Medulla oblongata (tissue), 1 donor: ENCODE data around the gene TLR9.
"Not testable (repeated sequence)": the region's sequence is repeated elsewhere in the genome, so short reads cannot be mapped to it uniquely, and the experiment has no call there.

ENCODE experiments used
- DNase-seq: peaks from one replicate; pipeline ENCODE4 v3.0.0-alpha.2; 2015; ENCODE audit errors: extremely low spot score

Gene TLR9, protein sequence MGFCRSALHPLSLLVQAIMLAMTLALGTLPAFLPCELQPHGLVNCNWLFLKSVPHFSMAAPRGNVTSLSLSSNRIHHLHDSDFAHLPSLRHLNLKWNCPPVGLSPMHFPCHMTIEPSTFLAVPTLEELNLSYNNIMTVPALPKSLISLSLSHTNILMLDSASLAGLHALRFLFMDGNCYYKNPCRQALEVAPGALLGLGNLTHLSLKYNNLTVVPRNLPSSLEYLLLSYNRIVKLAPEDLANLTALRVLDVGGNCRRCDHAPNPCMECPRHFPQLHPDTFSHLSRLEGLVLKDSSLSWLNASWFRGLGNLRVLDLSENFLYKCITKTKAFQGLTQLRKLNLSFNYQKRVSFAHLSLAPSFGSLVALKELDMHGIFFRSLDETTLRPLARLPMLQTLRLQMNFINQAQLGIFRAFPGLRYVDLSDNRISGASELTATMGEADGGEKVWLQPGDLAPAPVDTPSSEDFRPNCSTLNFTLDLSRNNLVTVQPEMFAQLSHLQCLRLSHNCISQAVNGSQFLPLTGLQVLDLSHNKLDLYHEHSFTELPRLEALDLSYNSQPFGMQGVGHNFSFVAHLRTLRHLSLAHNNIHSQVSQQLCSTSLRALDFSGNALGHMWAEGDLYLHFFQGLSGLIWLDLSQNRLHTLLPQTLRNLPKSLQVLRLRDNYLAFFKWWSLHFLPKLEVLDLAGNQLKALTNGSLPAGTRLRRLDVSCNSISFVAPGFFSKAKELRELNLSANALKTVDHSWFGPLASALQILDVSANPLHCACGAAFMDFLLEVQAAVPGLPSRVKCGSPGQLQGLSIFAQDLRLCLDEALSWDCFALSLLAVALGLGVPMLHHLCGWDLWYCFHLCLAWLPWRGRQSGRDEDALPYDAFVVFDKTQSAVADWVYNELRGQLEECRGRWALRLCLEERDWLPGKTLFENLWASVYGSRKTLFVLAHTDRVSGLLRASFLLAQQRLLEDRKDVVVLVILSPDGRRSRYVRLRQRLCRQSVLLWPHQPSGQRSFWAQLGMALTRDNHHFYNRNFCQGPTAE

DNA sequence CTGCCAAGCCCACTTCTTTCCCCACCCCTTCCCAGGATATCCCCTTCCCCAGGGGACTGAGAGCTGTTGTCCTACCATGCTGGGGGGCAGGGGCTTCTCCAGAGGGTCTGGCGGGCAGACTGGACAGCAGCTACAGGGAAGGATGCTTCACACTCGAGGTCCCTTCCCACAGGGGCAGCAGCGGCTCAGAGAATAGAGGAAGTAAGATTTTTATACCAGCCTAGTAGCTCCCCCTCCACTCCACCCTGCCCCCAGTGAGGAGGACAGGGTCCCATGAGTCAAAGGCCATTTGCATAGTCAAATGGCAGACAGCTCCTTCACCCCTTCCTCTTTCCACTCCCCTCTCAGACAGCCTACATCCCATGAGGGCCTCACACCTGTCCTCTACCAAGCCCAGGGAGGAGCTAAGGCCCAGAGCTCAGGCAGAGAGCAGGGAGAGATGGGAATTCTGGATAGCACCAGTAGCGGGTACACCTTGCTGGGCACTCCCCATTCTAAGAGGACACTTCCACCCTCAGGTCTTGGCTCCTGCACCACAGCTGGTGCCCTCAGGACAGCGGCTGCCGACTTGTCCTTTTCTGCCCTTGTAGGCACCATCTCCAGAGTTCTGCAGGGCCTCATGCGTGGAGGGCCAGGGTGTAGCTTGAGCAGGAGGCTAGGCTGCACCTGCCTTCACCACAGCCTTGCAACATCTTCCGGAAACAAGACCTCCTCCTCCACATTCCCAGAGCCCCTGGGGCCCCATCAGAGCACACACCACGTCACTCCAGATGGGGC is at the start of gene TLR9:
Gene TLR9, minus strand, starts transcription at position 194 of the 777 bp plus-strand sequence. Its CDS starts 116 bp downstream, at position 78.
- DNase-seq: no peak

DNA sequence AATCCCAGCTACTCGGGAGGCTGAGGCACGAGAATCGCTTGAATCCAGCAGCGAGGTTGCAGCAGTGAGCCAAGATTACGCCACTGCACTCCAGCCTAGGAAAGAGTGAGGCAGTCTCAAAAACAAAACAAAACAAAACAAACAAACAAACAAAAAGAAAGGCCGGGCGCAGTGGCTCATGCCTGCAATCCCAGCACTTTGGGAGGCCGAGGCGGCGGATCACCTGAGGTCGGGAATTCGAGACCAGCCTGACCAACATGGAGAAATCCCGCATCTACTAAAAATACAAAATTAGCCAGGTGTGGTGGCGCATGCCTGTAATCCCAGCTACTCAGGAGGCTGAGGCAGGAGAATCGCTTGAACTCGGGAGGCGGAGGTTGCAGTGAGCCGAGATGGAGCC is 49.3 kb upstream of the TLR9 start:
- DNase-seq: not testable (repeated sequence)

DNA sequence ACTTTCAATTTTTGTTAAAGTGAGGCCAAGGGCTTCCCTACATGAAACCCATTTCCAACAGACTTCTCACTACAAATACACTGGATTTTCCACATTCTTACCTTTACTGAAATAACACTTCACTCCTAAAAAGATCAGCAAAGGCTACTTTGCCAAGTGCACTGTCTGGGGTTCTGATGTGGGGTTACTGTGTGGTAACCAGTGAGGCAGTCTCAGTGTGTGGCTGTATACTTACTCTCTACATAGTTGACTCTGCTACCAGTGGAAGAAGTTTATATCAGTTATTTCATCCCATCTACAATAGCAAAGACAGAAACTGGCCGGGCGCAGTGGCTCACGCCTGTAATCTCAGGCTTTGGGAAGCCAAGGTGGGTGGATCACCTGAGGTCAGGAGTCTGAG is 47.4 kb upstream of the TLR9 start:
- DNase-seq: no peak

DNA sequence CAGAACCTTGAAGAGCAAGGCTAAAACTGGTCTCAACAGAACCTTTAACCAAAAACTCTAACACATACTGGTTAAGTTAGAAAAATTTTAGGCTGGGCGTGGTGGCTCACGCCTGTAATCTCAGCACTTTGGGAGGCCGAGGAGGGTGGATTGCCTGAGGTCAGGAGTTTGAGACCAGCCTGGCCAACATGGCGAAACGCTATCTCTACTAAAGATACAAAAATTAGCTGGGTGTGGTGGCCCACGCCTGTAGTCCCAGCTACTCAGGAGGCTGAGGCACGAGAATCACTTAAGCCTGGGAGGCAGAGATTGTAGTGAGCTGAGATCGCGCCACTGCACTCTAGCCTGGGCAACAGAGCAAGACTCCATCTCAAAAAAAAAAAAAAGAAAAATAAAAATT is 46.7 kb upstream of the TLR9 start:
- not testable (repeated sequence) for DNase-seq

DNA sequence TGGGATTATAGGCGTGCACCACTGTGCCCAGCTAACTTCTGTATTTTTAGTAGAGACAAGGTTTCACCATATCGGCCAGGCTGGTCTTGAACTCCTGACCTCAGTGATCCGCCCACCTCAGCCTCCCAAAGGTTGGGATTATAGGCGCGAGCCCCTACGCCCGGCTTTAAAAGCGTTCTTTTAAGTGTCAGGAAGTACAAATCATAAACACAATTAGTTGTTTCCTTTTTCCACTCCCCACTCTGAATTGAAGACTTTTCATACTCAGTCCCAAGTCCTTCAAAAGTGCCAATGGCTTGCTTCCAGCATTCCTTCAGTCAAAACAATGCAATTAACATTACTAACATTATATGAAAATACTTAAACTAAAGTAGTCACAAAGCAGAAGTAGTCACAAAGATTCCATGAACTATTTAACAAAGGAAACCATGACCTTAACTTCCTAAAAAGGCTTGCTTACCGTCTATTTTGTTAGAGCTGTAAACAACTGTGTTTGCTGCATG is 44.9 kb upstream of the TLR9 start:
- DNase-seq: no peak

GRCh38 chr3:52269776-52270175 is 44.3 kb upstream of the TLR9 start:
- no peak for DNase-seq

- DNase-seq: no peak
Observed at GRCh38 chr3:52268036-52268435, 42.6 kb upstream of the TLR9 start.

GRCh38 chr3:52265387-52265786 is 39.9 kb upstream of the TLR9 start:
- no peak for DNase-seq

DNA sequence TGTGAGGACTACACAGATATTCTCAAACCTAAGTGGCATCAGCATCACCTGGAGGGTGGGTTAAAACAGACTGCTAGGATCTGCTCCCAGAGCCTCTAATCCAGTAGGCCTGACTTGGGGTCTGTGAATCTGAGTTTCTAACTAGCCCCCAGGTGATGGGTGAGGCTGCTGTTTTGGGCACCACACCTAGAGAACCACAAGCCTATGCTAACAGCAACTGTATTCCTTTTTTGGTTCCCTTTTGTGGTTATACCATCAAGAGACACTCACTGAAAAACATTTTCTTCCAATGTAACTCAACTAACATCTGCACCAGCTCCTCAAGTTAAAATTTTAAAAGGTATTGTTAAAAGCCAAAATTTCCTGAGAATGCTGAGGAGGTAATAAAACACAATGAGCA is 37.0 kb upstream of the TLR9 start:
- DNase-seq: no peak

- DNase-seq: no peak
Observed at GRCh38 chr3:52259448-52259847, 34.0 kb upstream of the TLR9 start.

GRCh38 chr3:52259035-52259434 is 33.6 kb upstream of the TLR9 start:
- DNase-seq: peak; percentile 34

- no peak for DNase-seq
Observed at GRCh38 chr3:52257911-52258310, 32.5 kb upstream of the TLR9 start.

- DNase-seq: no peak
Observed at GRCh38 chr3:52256622-52257021, 31.2 kb upstream of the TLR9 start.

- no peak for DNase-seq
Observed at GRCh38 chr3:52256159-52256558, 30.7 kb upstream of the TLR9 start.

GRCh38 chr3:52254608-52255007 is 29.2 kb upstream of the TLR9 start:
- no peak for DNase-seq

DNA sequence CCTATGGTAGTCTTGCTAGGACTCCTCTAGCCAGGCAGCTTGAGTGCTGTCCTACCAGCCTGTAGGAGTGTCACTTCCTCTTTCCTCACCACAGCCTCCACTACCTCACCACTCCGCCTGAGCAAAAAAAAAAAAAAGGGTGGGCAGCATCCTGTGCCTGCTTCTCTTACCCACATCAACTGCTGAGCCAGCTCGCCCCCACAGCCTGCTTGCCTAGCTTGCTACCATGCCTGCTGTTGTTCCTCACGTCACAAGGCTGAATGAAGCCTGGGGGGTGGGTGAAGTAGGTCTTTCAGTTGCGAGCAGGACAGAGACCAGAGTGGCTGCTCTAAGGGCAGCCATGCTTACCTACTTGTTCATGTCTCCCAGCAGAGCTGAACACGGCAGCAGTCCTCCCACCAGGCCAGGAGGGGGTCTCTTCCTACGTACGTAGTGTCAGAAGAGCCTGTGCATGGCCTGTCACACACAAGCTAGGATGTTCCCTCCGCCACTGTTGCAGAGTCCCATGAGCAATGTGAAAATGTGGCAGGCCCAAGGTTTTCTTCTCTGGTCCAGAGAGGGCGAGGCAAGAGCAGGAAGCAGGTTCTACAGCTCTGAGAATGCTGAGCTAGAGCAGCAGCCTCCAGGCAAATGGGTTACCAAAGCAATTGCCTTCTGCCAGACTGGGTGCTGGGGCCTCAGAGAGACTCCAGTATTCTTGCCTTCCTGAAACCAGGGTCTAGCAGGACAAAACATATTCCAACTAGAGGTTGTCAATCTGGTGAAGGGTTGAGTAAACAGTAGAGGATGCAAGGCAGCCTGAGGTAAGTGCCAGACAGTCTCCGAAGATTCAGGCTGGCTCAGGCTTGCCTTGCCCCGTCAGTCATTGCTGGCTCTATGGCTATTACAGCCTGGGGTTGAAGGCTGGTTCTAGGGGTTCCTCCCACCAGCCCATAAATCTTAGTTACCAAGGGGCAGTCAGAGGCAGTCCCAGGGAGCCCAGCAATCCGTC is 28.2 kb upstream of the TLR9 start:
- peak; percentile 74 for DNase-seq

DNA sequence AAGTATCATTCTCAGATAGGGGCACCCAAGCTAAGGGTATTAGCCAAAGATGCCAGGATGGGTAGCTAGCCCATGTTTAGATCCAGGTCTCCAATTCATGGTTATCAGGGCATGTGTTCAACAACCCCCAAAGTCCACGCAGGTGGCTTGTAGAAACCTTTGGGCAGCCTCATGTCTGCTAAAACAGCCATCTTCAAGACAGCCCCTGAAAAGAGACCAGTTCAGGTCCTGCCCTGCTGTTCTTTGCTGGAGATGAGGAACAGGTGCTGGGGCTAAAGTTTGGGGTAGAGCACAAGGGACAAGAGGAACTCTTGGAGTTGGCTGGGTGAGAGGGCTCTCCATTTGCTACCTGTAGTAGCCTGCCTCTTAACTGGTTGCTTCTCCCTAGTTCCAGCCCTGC is 24.7 kb upstream of the TLR9 start:
- DNase-seq: no peak

GRCh38 chr3:52249683-52250082 is 24.2 kb upstream of the TLR9 start:
- no peak for DNase-seq

DNA sequence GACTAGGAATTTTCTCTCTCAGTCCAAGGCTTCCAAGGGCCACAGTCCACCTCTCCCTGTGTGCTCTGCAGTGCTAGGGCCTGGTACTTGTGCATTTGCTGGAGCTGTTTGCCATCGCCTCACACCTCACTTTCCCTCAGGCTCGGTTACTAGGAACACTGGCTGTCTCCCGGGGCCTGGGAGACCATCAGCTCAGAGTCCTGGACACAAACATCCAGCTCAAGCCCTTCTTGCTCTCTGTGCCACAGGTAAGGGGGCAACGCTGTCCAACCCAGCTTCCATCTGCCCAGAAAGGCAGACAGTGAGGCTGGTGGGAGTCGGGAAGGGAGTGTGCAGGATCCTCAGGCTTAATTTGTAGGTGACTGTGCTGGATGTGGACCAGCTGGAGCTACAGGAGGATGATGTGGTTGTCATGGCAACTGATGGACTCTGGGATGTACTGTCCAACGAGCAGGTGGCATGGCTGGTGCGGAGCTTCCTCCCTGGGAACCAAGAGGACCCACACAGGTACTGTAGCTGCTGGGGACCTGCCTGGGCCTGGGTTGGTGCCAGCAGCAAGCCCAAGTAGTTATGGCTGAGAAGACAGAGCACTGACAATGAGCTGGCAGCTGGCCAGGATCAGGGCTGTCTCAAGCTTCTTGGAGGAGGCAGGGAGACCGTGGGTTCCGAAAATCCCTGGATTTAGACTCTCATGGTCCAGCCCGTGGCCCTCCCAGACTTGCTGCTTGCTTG is 23.5 kb upstream of the TLR9 start:
- DNase-seq: no peak

DNA sequence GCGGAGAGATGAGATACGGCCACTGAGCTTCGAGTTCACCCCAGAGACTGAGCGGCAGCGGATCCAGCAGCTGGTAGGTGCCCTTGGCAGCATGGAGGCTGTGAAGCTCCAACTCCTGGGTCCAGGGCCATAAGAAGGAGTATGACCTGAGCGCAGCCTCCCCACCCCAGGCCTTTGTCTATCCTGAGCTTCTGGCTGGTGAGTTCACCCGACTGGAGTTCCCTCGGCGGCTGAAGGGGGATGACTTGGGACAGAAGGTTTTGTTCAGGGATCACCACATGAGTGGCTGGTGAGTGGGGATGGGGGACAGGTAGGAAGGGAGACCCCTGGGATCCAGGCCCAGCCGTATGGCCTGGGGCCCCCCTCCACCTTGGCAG is 22.7 kb upstream of the TLR9 start:
- DNase-seq: no peak
